H9 (cell line): Measurements from ENCODE around the gene SH3TC1. TPM values are rescaled to one million over a fixed set of nuclear protein-coding genes. Genes with fewer than 3 reads are reported as not detected.
A peak's percentile ranks its signal among the peaks of the same experiment; 100 is the strongest.

ENCODE experiments used
- DNase-seq: peaks from one replicate; pipeline ENCODE4 v3.0.0-alpha.2; 2017
- H2AFZ ChIP-seq: one replicate; pipeline ENCODE4 v1.6.1; 2013; ENCODE audit warnings: mild to moderate bottlenecking, low read length, control low read depth, moderate library complexity
- H2AK5ac ChIP-seq: 2 replicates; pipeline ENCODE4 v1.6.1; 2013; ENCODE audit warnings: low read length, control low read depth, mixed read lengths; ENCODE audit not compliant: insufficient read length
- H2BK120ac ChIP-seq: one replicate; pipeline ENCODE4 v1.6.1; 2013; ENCODE audit warnings: low read depth, mild to moderate bottlenecking, low read length, control low read depth, inconsistent platforms; ENCODE audit not compliant: poor library complexity, severe bottlenecking
- H2BK12ac ChIP-seq: 2 replicates; pipeline ENCODE4 v1.6.1; 2013; ENCODE audit warnings: low read length, control low read depth, mixed read lengths, low read depth; ENCODE audit not compliant: insufficient read length
- H2BK15ac ChIP-seq: 2 replicates; pipeline ENCODE4 v1.6.1; 2013; ENCODE audit warnings: low read depth, low read length, control low read depth
- H2BK20ac ChIP-seq: one replicate; pipeline ENCODE4 v1.6.1; 2013; ENCODE audit warnings: low read depth, mild to moderate bottlenecking, low read length, control low read depth, inconsistent platforms; ENCODE audit not compliant: poor library complexity, severe bottlenecking
- H2BK5ac ChIP-seq: 2 replicates; pipeline ENCODE4 v1.6.1; 2013; ENCODE audit warnings: low read length, control low read depth, mixed read lengths; ENCODE audit not compliant: insufficient read length
- H3K14ac ChIP-seq: 2 replicates; pipeline ENCODE4 v1.6.1; 2013; ENCODE audit warnings: low read length, control low read depth; ENCODE audit not compliant: insufficient read depth
- H3K18ac ChIP-seq: 2 replicates; pipeline ENCODE4 v1.6.1; 2013; ENCODE audit warnings: low read depth, mild to moderate bottlenecking, mixed read lengths, low read length, control low read depth; ENCODE audit not compliant: insufficient read length
- H3K23ac ChIP-seq: 2 replicates; pipeline ENCODE4 v1.6.1; 2013; ENCODE audit warnings: low read length, control low read depth, mixed read lengths, low read depth; ENCODE audit not compliant: insufficient read length
- H3K23me2 ChIP-seq: 2 replicates; pipeline ENCODE4 v1.6.1; 2013; ENCODE audit warnings: low read depth, mild to moderate bottlenecking, mixed read lengths, low read length, control low read depth; ENCODE audit not compliant: insufficient read length, poor library complexity, severe bottlenecking
- H3K27ac ChIP-seq: 2 replicates; pipeline ENCODE4 v1.5.1; 2013; ENCODE audit warnings: low read length, control low read depth, mixed read lengths, low read depth; ENCODE audit not compliant: insufficient read length
- H3K27me3 ChIP-seq: 2 replicates; pipeline ENCODE4 v1.6.1; 2013; ENCODE audit warnings: low read length, control low read depth, inconsistent platforms; ENCODE audit not compliant: insufficient read depth
- H3K4ac ChIP-seq: 2 replicates; pipeline ENCODE4 v1.6.1; 2013; ENCODE audit warnings: low read depth, mild to moderate bottlenecking, control low read depth, inconsistent platforms, low read length, moderate library complexity
- H3K4me1 ChIP-seq: 2 replicates; pipeline ENCODE4 v1.6.1; 2013; ENCODE audit warnings: low read length, control low read depth, inconsistent platforms; ENCODE audit not compliant: insufficient read depth
- H3K4me2 ChIP-seq: 2 replicates; pipeline ENCODE4 v1.6.1; 2013; ENCODE audit warnings: low read length, control low read depth, mixed read lengths; ENCODE audit not compliant: insufficient read length, insufficient read depth
- H3K56ac ChIP-seq: 2 replicates; pipeline ENCODE4 v1.6.1; 2013; ENCODE audit warnings: low read depth, mild to moderate bottlenecking, mixed read lengths, low read length, control low read depth; ENCODE audit not compliant: insufficient read length
- H3K79me1 ChIP-seq: 2 replicates; pipeline ENCODE4 v1.6.1; 2013; ENCODE audit warnings: low read depth, mild to moderate bottlenecking, moderate library complexity, low read length, control low read depth, inconsistent platforms; ENCODE audit not compliant: insufficient read depth, poor library complexity, severe bottlenecking
- H3K79me2 ChIP-seq: 2 replicates; pipeline ENCODE4 v1.6.1; 2013; ENCODE audit warnings: low read length, control low read depth, inconsistent platforms; ENCODE audit not compliant: insufficient read depth
- H3K9ac ChIP-seq: 2 replicates; pipeline ENCODE4 v1.6.1; 2013; ENCODE audit warnings: low read length, control low read depth, mixed read lengths; ENCODE audit not compliant: insufficient read length; ENCODE audit errors: extremely low read depth
- H3K9me3 ChIP-seq: one replicate; pipeline ENCODE4 v1.6.1; 2013; ENCODE audit warnings: low read depth, low read length, inconsistent platforms; ENCODE audit not compliant: control insufficient read depth
- H3T11ph ChIP-seq: one replicate; pipeline ENCODE4 v1.6.1; 2013; ENCODE audit warnings: mild to moderate bottlenecking, low read length, control low read depth, inconsistent platforms
- H4K20me1 ChIP-seq: one replicate; pipeline ENCODE4 v1.6.1; 2013; ENCODE audit not compliant: control insufficient read depth, insufficient read length, insufficient read depth
- H4K5ac ChIP-seq: 2 replicates; pipeline ENCODE4 v1.6.1; 2013; ENCODE audit warnings: low read depth, mild to moderate bottlenecking, mixed read lengths, low read length, control low read depth; ENCODE audit not compliant: insufficient read length
- H4K8ac ChIP-seq: replicated peaks from 2 replicates; pipeline ENCODE4 v1.6.1; 2013; ENCODE audit warnings: low read length, control low read depth, mixed read lengths, low read depth; ENCODE audit not compliant: insufficient read length
- H4K91ac ChIP-seq: 2 replicates; pipeline ENCODE4 v1.6.1; 2013; ENCODE audit warnings: low read depth, mild to moderate bottlenecking, moderate library complexity, mixed read lengths, low read length, control low read depth; ENCODE audit not compliant: insufficient read length
- H3K27ac Mint-ChIP-seq, 3 experiments: 2 replicates in 2 of 3; 3 replicates in 1 of 3; pipeline ENCODE4 v1.8.0; 2020 to 2021; ENCODE audit warnings: mixed read lengths in 3 of 3, mild to moderate bottlenecking in 1 of 3, moderate library complexity in 1 of 3
- H3K27me3 Mint-ChIP-seq: 2 replicates; pipeline ENCODE4 v1.8.0; 2021; ENCODE audit warnings: low read depth, mild to moderate bottlenecking, moderate library complexity, mixed read lengths
- H3K36me3 Mint-ChIP-seq, 3 experiments: 2 replicates in 2 of 3; 3 replicates in 1 of 3; pipeline ENCODE4 v1.8.0; 2020 to 2021; ENCODE audit warnings: low read depth in 3 of 3, mixed read lengths in 3 of 3; ENCODE audit not compliant: insufficient read depth in 1 of 3
- H3K4me1 Mint-ChIP-seq, 2 experiments: 2 replicates each; pipeline ENCODE4 v1.8.0; 2020; ENCODE audit warnings: mixed read lengths in 2 of 2
- H3K4me3 Mint-ChIP-seq, 2 experiments: 2 replicates in 1 of 2; 3 replicates in 1 of 2; pipeline ENCODE4 v1.8.0; 2020 to 2021; ENCODE audit warnings: mild to moderate bottlenecking in 2 of 2, mixed read lengths in 2 of 2, moderate library complexity in 1 of 2
- H3K9me3 Mint-ChIP-seq, 2 experiments: 2 replicates in 1 of 2; 3 replicates in 1 of 2; pipeline ENCODE4 v1.8.0; 2020; ENCODE audit warnings: mild to moderate bottlenecking in 2 of 2, mixed read lengths in 2 of 2, moderate library complexity in 1 of 2
- CTCF ChIP-seq: fragments of 200-600 bp; sonication (generic); conservative IDR thresholded peaks from 3 replicates; pipeline ENCODE4 v1.8.0; 2021; ENCODE audit warnings: antibody characterized with exemption, mild to moderate bottlenecking
- WGBS: extraction: QIAGEN DNeasy Blood & Tissue Kit; methylation state at CpG from one replicate; pipeline ENCODE4 v1.1.7; 2013; ENCODE audit warnings: missing lambda C conversion rate, low lambda C conversion rate, mixed read lengths; ENCODE audit not compliant: insufficient read length; ENCODE audit errors: extremely low coverage; 5-methylcytosine and 5-hydroxymethylcytosine counted together
- total RNA-seq: library from RNA; stranded (reverse); gene quantifications from 2 replicates; pipeline ENCODE4 v1.2.1, GENCODE V29; 2021

The SH3TC1 gene
- total RNA-seq, 1 experiment from 2014 or later: 0.74 TPM

GRCh38 chr4:8150152-8151090 lies 48.7 kb upstream of the SH3TC1 start:
- no peaks in the 10 kb centered on the region for H3K27me3 ChIP-seq
- no peak for DNase-seq
- H3K9ac ChIP-seq: no peak overlapping the region
- WGBS: no CpG with 5 or more reads among the region's 29 CpGs
- no peak overlapping the region for H2AFZ ChIP-seq
- no peak overlapping the region for H2AK5ac ChIP-seq
- H3K14ac ChIP-seq: no peak overlapping the region; the same call in 1 of the 2 replicates
- Mint-ChIP-seq H3K27ac (peak overlapping the region in 2 of 3 experiments; percentile 68 to 94; a peak in 3 of 7 replicates), H3K4me3 (no peak overlapping the region), H3K36me3 (no peaks in the 10 kb centered on the region), H3K27me3 (peaks cover 9% of the 10 kb centered on the region), H3K9me3 (no peaks in the 10 kb centered on the region), H3K4me1 (peaks cover 11 to 24% of the 10 kb centered on the region in 2 experiments)
- H4K20me1 ChIP-seq: no peaks in the 10 kb centered on the region
- no peaks in the 10 kb centered on the region for H3K79me2 ChIP-seq
- no peaks in the 10 kb centered on the region for H3K79me1 ChIP-seq
- H3K56ac ChIP-seq: no peak overlapping the region
- no peak overlapping the region for H2BK120ac ChIP-seq
- H3K4me2 ChIP-seq: no peak overlapping the region
- H3T11ph ChIP-seq: no peak overlapping the region
- H3K23ac ChIP-seq: no peak overlapping the region
- TF ChIP-seq CTCF: no peak
- no peak overlapping the region for H3K18ac ChIP-seq
- no peak overlapping the region for H2BK12ac ChIP-seq
- H2BK5ac ChIP-seq: no peak overlapping the region
- no peaks in the 10 kb centered on the region for H3K23me2 ChIP-seq
- H4K5ac ChIP-seq: no peak overlapping the region
- H3K4ac ChIP-seq: no peak overlapping the region
- no peak overlapping the region for H4K91ac ChIP-seq
- H2BK20ac ChIP-seq: no peak overlapping the region
- no peaks in the 10 kb centered on the region for H3K9me3 ChIP-seq
- H4K8ac ChIP-seq: no peak overlapping the region
- no peak overlapping the region for H2BK15ac ChIP-seq
- no peaks in the 10 kb centered on the region; the same call in 1 of the 2 replicates for H3K4me1 ChIP-seq
- H3K27ac ChIP-seq: no peak overlapping the region
